Panc1 (cell line): ENCODE results near the gene AGBL4. TPM values are rescaled to one million over a fixed set of nuclear protein-coding genes. Genes with fewer than 3 reads are reported as not detected.

ENCODE experiments used
- ATAC-seq: fragments of 200-7000 bp; cut with Tn5 transposase; 2 replicates; pipeline ENCODE4 v1.9.1; 2020; ENCODE audit warnings: mild to moderate bottlenecking, moderate library complexity
- BruUV-seq: library from RNA; stranded (reverse); fragments of 400-500 nt; replicated peaks from 2 replicates; lab custom pipeline; 2021; lab: Mats Ljungman, UMichigan
- CTCF ChIA-PET: fragments of 300-600 bp; sonication (Branson Sonifier 250); formaldehyde crosslinking; loops from one replicate; lab custom pipeline; 2022; ENCODE audit warnings: antibody characterized with exemption; lab: Charles Lee
- POLR2A ChIA-PET: fragments of 300-600 bp; sonication (Branson Sonifier 250); formaldehyde crosslinking; loops from one replicate; lab custom pipeline; 2022; ENCODE audit warnings: antibody characterized with exemption; lab: Charles Lee
- DNase-seq: peaks from one replicate; pipeline ENCODE4 v3.0.0-alpha.2; 2010; ENCODE audit warnings: low read depth, low spot score
- H3K27ac ChIP-seq: 2 replicates; pipeline ENCODE4 v1.5.1; 2011; ENCODE audit warnings: mild to moderate bottlenecking, low read length, inconsistent platforms
- H3K27me3 ChIP-seq: fragments of 200-500 bp; sonication (Bioruptor generic); 2 replicates; pipeline ENCODE4 v1.6.0; 2014; ENCODE audit warnings: low read length, inconsistent platforms; ENCODE audit not compliant: control insufficient read depth, insufficient read depth
- H3K36me3 ChIP-seq: fragments of 200-500 bp; sonication (Bioruptor generic); 2 replicates; pipeline ENCODE4 v1.5.1; 2014; ENCODE audit warnings: inconsistent platforms, mild to moderate bottlenecking, low read length, moderate library complexity; ENCODE audit not compliant: control insufficient read depth, insufficient read depth
- H3K4me1 ChIP-seq: 2 replicates; pipeline ENCODE4 v1.5.1; 2011; ENCODE audit warnings: inconsistent platforms, mild to moderate bottlenecking, low read length, moderate library complexity; ENCODE audit not compliant: control insufficient read depth, insufficient read depth
- H3K4me3 ChIP-seq, 2 experiments: 2 replicates each; pipeline ENCODE4 v1.5.1; 2011 to 2012; ENCODE audit warnings: low read depth in 2 of 2, low read length in 2 of 2, mild to moderate bottlenecking in 2 of 2, inconsistent platforms in 1 of 2, moderate library complexity in 1 of 2
- H3K9me3 ChIP-seq: fragments of 200-500 bp; sonication (Bioruptor generic); 2 replicates; pipeline ENCODE4 v1.5.1; 2014; ENCODE audit warnings: low read depth, mild to moderate bottlenecking, inconsistent platforms, low read length, moderate library complexity; ENCODE audit not compliant: control insufficient read depth, insufficient read depth
- CTCF ChIP-seq: fragments of 450-650 bp; IDR thresholded peaks from 2 replicates; pipeline ENCODE4 v1.5.1; 2017; ENCODE audit warnings: mild to moderate bottlenecking
- POLR2AphosphoS5 ChIP-seq: IDR thresholded peaks from 2 replicates; pipeline ENCODE4 v1.6.1; 2012; ENCODE audit warnings: mild to moderate bottlenecking, low read depth, low read length, moderate library complexity
- SIN3A ChIP-seq: IDR thresholded peaks from 2 replicates; pipeline ENCODE4 v1.6.1; 2012; ENCODE audit warnings: low read depth, mild to moderate bottlenecking, low read length, moderate library complexity, borderline replicate concordance; ENCODE audit not compliant: insufficient read depth
- TCF7L2 ChIP-seq: IDR thresholded peaks from 2 replicates; pipeline ENCODE4 v1.6.1; 2011; ENCODE audit warnings: mild to moderate bottlenecking, low read depth, low read length, inconsistent platforms
- in situ Hi-C: cut with HindIII; loops from 2 replicates; pipeline ENCODE4 v1.10.0; 2016; ENCODE audit warnings: low sequenced_read_pairs, low pct_unique_long_range_greater_than_20kb
- intact Hi-C: fragments of 100-400 bp; cut with micrococcal nuclease; formaldehyde crosslinking; loops from one replicate; pipeline ENCODE4 v1.10.0; 2022; ENCODE audit not compliant: unreplicated experiment
- total RNA-seq: library from RNA; stranded (reverse); gene quantifications from one replicate; pipeline ENCODE4 v1.2.1, GENCODE V29; 2021; ENCODE audit not compliant: unreplicated experiment
- TF ChIP-seq, protein P1 (sequence below), 2 experiments: IDR thresholded peaks; 2 replicates each; pipeline ENCODE4 v1.6.1; 2011 to 2012; ENCODE audit warnings: low read depth in 2 of 2, control low read depth in 1 of 2, low read length in 1 of 2, mild to moderate bottlenecking in 1 of 2, moderate library complexity in 1 of 2; ENCODE audit not compliant: insufficient read depth in 1 of 2

AGBL4 gene
- total RNA-seq, 1 experiment from 2014 or later, result not detected

DNA sequence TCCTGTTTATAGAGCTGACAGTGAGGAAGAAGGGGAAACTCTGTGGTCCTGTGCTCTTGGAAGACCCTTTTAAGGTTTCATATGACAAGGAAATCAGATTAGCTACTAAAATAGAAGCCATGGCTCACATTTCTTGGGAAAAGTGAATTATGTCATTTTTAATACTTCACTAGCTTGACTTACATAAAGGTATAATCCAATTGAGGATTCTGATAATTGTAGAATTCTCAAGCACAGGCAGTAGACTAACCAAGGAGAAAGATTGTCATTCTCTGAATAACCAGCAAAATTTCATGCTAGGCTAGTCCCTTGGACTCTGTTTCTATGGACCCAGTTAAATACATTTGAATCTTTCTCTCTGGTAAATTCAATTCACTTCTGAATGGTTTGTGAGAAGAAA is 634.1 kb downstream of the AGBL4 start:
- Histone ChIP-seq H3K4me1 (no peaks in the 10 kb centered on the region), H3K27me3 (no peaks in the 10 kb centered on the region), H3K27ac (no peak overlapping the region), H3K9me3 (no peaks in the 10 kb centered on the region), H3K36me3 (no peaks in the 10 kb centered on the region), H3K4me3 (no peak overlapping the region)
- DNase-seq, result no peak
- in situ Hi-C loops (no loop called here), intact Hi-C loops (no loop called here)
- ATAC-seq, result no peak
- ChIA-PET CTCF (interaction anchor here (0.6 kb wide), 1 partner anchor 40 kb away, joined by 5 read pairs; no protein-coding TSS in a partner anchor), POLR2A (no interaction called here)
- TF ChIP-seq POLR2AphosphoS5, result no peak
- TF ChIP-seq SIN3A, result no peak
- no peak for TF ChIP-seq CTCF
- TF ChIP-seq, protein P1, sequence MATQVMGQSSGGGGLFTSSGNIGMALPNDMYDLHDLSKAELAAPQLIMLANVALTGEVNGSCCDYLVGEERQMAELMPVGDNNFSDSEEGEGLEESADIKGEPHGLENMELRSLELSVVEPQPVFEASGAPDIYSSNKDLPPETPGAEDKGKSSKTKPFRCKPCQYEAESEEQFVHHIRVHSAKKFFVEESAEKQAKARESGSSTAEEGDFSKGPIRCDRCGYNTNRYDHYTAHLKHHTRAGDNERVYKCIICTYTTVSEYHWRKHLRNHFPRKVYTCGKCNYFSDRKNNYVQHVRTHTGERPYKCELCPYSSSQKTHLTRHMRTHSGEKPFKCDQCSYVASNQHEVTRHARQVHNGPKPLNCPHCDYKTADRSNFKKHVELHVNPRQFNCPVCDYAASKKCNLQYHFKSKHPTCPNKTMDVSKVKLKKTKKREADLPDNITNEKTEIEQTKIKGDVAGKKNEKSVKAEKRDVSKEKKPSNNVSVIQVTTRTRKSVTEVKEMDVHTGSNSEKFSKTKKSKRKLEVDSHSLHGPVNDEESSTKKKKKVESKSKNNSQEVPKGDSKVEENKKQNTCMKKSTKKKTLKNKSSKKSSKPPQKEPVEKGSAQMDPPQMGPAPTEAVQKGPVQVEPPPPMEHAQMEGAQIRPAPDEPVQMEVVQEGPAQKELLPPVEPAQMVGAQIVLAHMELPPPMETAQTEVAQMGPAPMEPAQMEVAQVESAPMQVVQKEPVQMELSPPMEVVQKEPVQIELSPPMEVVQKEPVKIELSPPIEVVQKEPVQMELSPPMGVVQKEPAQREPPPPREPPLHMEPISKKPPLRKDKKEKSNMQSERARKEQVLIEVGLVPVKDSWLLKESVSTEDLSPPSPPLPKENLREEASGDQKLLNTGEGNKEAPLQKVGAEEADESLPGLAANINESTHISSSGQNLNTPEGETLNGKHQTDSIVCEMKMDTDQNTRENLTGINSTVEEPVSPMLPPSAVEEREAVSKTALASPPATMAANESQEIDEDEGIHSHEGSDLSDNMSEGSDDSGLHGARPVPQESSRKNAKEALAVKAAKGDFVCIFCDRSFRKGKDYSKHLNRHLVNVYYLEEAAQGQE (IDR thresholded peaks at IDR 0.05; ENCODE audit: insufficient read depth in 1 of 2, low read depth in 2 of 2, low read length in 1 of 2), result no peak
- no peak for TF ChIP-seq TCF7L2
- BruUV-seq, result no TSS peak

DNA sequence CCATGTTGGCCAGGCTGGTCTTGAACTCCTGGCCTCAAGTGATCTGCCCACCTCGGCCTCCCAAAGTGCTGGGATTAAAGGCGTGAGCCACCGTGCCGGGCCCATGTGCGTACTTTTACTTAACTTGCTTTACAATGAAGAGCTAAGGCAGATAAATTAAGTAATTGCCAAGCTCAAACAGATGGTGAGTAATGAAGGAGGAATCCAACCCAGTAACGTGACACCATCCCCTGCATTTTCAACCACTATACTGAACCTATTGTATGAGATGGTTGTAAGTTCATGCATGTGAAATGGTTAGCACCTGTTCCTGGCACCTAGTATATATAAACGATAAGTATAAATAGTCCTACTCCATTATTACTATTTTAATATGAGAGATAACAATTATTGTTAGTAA is 659.1 kb downstream of the AGBL4 start:
- in situ Hi-C loops (no loop called here), intact Hi-C loops (no loop called here)
- Histone ChIP-seq H3K9me3 (no peaks in the 10 kb centered on the region), H3K36me3 (no peaks in the 10 kb centered on the region), H3K27ac (no peak overlapping the region), H3K4me1 (no peaks in the 10 kb centered on the region), H3K27me3 (no peaks in the 10 kb centered on the region), H3K4me3 (no peak overlapping the region)
- BruUV-seq, result no TSS peak
- no peak for DNase-seq
- POLR2A ChIA-PET, result no interaction called here
- TF ChIP-seq SIN3A, result no peak
- TF ChIP-seq CTCF, result no peak
- TF ChIP-seq, protein P1 (IDR thresholded peaks at IDR 0.05; ENCODE audit: insufficient read depth in 1 of 2, low read depth in 2 of 2, low read length in 1 of 2), result no peak
- TF ChIP-seq TCF7L2, result no peak
- TF ChIP-seq POLR2AphosphoS5, result no peak
- ATAC-seq, result no peak
- CTCF ChIA-PET, result no interaction called here
